ENCODE results near the gene SLC38A1.

Gene SLC38A1

DNA sequence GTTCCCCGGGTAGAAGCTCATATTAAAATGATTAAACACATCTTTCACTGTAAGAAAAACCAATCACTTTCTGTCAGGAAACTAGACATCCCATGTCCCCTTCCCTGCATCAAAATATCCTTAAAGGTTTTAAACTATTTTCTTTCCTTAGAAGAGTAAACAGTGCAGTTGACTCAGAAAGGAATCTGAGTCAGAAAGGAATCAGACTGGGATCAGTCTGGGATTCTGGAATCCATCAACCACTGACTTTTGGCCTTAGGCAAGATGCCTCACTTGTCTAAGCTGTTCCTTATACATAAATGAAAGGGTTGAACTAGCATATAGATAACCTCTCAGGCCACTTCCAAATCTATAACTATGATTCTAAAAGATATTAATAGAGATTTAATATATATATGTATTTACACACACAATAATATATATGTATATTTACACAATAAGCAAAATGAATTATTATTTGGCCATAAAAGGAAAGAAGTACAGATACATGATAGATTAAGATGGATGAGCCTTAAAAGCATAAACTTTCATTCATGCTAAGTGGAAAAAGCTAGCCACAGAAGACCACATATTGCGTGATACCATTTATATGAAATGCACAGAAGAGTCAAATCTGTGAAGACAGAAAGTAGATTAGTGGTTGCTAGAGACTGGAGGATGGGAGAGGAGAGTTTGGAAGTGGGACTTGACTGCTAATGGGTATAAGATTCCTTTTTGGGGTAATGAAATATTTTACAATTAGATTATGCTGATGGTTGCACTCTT, 114.4 kb downstream of the SLC38A1 start:
- in situ Hi-C loops (cut with MboI; ENCODE audit: low pct_unique_long_range_greater_than_20kb, low sequenced_read_pairs): no loop called here

DNA sequence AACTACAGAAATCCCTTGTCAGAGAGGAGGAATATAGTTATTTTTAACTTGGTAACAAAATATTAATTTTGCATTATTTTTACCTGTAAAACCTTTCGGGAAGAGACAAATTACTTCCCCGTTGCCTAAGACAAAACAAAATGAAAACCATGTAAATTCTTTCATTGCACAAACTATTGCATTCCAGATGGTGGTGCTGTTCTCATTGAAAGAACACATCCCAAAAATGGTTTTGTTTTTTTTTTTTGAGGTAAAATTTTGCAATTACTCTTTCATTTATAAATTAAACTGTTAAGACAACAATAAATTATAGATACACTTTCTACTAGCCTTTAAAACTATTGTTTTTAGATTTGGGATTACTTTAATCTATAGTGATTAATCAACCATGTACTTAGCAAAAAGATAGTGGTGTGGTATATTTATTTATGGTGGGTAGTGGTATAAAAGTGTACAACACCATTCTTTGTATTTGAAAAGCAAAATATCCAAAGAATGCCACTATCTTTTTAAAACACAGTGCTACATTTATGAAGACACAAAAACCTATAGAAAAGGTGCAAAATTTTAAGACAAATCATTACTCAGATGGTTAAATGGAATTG, 115.5 kb downstream of the SLC38A1 start:
- in situ Hi-C loops (cut with MboI; ENCODE audit: low pct_unique_long_range_greater_than_20kb, low sequenced_read_pairs): no loop called here
- DNase-seq: peak; percentile 52

More for the DNA sequence above, 114.4 kb downstream of the SLC38A1 start:
- no peak for DNase-seq

DNA sequence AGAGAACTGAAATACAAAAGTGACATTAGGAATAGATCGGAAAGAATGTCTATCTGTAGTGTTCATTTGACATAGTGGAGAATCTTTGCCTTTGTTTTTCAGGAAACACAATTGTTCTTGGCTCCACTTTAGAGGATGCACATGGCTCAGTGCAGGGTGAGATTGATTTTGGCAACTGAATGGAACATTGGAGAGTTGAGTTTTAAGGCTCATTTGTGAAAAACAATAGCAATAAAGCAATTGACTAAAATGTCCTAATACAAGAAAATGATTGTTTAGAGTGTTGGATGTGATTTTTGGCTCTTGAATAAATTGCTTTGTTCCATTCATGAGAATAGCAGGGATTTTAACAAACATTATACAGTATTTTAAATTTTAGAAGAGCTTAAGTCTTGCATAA, 116.4 kb downstream of the SLC38A1 start:
- DNase-seq: no peak
- in situ Hi-C loops (cut with MboI; ENCODE audit: low pct_unique_long_range_greater_than_20kb, low sequenced_read_pairs): no loop called here

DNA sequence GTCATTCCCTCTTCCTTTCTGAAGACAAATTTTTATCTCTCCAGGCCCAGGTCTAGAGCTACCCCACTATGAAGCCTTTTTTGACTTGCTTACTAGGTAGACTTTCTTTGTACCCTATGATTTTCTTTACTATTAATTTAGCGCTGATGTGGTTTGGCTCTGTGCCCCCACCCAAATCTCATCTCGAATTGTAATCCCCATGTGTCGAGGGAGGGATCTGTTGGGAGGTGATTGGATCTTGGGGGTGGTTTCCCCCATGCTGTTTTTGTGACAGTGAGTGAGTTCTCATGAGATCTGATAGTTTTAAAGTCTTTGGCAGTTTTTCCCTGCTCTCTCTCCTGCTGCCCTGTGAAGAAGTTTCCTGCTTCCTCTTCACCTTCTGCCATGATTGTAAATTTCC, 118.1 kb downstream of the SLC38A1 start:
- no peak for DNase-seq
- in situ Hi-C loops (cut with MboI; ENCODE audit: low pct_unique_long_range_greater_than_20kb, low sequenced_read_pairs): no loop called here

DNA sequence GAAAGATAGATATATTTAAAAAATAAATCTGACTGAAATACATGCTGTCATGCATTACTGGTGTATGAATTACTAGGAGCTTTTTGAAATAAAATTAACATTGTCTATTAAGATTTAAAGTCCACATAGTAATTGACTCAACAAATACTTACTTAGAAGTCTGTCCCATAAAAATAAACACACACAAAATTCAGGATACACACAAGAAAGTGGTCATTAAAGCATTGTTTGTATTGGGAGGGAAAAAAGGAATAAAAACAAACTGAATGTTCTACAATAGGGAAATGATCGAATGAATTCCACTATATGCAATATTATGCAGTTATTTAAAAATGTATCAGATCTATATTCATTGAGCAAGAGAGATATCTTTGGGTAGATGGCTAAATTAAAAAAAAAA, 118.9 kb downstream of the SLC38A1 start:
- no peak for DNase-seq
- in situ Hi-C loops (cut with MboI; ENCODE audit: low pct_unique_long_range_greater_than_20kb, low sequenced_read_pairs): no loop called here

DNA sequence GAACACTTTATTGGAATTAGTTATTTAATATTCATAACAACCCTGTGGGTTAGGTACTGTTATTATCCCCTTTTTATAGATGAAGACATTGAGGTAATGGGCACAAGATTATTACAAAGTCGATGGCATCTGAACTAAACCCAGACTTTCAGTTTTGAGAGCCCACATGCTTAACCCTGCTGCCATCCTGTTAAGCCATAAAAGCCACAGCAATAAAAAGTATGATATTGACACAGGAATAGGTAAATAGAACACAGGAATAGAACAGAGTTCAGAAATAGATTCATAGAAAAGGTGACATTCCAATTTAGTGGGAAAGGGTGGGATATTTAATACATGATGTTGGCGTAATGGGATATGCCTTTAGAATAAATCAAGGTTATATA, 119.8 kb downstream of the SLC38A1 start:
- no peak for DNase-seq
- in situ Hi-C loops (cut with MboI; ENCODE audit: low pct_unique_long_range_greater_than_20kb, low sequenced_read_pairs): no loop called here

DNA sequence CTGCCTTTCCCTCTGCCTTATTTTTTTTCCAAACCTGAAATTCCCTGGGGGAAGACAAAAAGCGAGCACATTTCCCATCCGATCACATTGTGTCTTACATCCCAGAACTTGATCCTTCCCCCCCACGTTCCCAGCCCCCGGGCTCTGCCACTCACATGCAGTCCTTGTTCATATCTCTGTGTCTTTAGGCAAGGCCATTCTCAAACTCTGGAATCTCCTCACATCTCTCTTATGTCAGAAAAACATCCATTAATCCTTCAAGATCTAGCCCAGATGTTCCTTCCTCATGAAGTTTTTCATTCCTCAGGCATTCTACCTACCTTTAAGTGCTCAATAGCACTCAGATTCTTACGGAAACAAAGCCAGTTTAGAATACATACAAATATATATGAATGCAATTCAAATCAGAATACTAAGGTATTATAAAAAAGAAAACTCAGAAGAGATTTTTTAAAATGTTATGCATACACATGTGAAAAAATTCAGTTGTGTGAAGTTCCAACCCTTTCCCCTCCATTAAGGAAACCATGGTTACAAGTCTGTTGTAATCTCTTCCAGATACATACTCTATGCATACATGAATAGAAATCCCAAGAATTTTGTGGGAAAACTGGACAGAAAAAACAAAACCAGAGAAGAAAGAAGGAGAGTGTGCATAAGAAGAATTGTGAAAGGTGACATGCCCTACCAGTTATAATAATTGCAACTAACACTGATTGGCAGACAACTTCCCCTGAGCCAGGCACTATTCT, 120.3 kb downstream of the SLC38A1 start:
- in situ Hi-C loops (cut with MboI; ENCODE audit: low pct_unique_long_range_greater_than_20kb, low sequenced_read_pairs): no loop called here
- no peak for DNase-seq

DNA sequence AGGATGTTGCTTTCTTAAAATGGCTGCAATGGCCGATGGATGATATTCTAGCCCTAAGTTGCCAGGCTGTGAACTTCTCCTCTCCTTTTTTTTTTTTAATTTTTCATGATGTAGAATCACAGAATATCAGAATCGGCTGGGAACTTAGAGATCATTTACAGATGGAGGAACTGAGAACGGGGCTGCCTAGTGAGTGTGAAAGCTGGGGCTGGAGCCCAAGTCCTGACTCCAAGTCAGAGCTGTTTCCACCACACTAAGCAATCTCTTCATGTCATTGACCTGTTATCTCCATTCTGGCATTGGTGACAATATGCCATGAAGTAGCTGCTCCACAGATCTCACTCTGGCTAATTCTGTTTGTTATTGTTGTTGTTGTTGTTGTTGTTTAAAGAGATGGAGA, 121.7 kb downstream of the SLC38A1 start:
- DNase-seq: no peak
- in situ Hi-C loops (cut with MboI; ENCODE audit: low pct_unique_long_range_greater_than_20kb, low sequenced_read_pairs): no loop called here

DNA sequence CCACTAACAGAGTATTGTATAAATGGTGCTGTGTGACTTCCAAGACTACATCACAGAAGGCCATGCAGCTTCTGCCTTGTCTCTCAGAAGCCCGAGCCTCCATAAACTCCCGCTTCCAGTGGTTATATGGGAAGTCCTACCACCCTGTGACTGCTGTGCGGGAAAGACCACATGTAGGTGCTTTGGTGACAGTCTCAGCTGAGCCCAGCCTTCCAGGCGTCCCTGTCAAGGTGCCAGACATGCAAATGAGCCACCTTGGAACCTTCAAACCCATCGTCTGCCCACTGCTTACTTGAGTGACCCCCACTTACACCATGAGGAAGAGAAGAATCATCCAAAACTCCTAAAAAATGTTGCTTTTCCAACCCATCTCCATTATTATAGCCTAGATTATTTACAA, 123.0 kb downstream of the SLC38A1 start:
- DNase-seq: no peak
- in situ Hi-C loops (cut with MboI; ENCODE audit: low pct_unique_long_range_greater_than_20kb, low sequenced_read_pairs): no loop called here

DNA sequence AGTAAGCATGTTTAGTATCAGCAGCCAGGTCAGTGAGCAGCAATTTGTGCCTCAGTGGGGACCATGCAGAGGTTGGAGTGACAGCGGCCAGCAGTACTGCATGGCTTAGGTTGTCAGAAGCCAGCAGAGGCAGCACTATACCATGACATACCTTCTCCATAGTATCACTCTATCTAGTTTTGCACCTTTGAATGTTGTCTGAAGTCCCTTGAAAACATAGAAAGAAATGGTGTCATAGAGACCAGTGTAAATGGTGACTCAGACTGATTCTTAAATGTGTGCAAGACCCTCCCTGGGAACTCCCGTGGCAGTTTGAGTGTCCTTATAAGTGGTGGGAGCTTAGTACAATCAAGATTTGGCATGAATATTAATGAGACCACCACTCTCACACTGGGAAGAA, 124.4 kb downstream of the SLC38A1 start:
- in situ Hi-C loops (cut with MboI; ENCODE audit: low pct_unique_long_range_greater_than_20kb, low sequenced_read_pairs): no loop called here
- no peak for DNase-seq

DNA sequence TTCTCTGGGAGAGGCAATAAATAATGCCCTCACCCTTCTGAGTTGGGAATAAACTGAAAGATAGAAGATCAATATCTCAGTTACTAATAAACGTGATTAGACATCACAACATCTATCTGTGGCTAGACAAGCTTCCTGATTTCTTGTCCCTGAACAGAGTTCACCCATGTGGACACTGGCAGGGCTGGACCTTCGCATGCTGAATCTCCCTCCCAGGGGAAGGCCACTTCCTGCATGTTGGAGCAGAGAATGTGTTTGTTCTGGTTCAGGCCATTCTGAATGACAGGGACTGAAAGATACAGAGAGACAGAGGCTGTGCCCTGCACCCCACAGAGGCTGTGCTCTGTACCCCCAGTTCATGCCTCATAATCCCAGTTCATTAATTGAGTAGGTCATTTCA, 132.6 kb downstream of the SLC38A1 start:
- no peak for DNase-seq
- in situ Hi-C loops (cut with MboI; ENCODE audit: low pct_unique_long_range_greater_than_20kb, low sequenced_read_pairs): no loop called here

DNA sequence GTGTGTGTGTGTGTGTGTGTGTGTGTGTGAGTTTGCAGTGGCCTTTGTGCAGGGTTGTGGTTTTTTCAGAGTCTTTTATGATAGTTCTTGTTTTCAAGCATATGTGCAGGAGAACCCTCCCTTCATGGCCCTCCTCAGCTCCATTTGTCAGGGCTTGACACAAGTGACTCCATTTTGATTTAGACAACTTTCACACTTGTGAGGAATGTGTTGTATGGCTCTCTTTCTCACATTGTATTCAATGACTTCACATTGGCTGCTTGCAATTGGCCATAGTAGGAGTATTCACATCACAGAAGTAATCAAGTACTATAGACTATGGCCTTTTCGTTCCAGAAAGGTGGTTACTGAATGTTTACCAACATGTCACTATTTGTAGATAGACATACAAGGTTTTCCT, 133.1 kb downstream of the SLC38A1 start:
- no peak for DNase-seq
- in situ Hi-C loops (cut with MboI; ENCODE audit: low pct_unique_long_range_greater_than_20kb, low sequenced_read_pairs): no loop called here

DNA sequence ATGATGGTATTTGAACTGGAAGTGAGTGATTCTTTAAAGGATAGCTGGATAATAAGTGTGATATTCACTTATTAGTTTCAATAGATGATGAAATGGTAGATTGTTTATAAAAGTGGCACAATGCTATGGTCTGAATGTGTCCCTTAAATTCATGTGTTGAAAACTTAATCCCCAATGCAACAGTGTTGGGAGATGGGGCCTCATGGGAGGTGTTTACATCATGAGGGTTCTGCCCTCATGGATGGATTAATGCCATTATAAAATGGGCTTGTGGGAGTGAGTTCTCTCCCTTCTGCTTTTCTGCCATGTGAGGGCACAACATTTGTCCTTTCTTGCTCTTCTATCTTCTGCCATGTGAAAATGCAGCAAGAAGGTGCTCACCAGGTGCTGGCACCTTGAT, 134.0 kb downstream of the SLC38A1 start:
- no peak for DNase-seq
- in situ Hi-C loops (cut with MboI; ENCODE audit: low pct_unique_long_range_greater_than_20kb, low sequenced_read_pairs): no loop called here

DNA sequence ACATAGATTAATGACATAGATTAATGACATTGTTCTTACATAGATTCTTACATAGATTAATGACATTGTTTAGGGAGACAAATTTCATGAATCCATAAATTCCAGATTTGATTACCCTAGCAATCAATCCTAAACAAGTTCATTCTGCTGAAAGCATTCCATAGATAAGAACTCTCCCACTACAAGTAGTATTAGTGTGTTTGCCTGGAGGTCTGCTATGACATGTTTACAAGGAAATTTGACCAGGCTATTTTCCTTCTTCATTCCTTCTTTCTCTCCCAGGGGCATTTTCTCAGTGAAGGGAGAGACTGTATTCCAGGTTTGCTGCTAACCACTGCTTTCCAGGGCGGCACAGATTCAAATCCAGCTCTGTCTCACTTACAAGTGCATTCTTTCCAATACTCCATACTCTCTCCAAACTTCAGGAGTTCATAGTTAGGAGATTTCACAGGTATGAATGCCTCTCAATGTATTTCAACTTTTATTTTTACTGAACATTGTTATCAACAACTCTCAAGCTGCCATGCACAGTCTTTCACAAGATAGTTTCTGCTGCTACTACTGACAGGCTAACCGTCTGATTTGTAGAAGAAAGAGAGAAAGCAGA, 134.5 kb downstream of the SLC38A1 start:
- DNase-seq: no peak
- in situ Hi-C loops (cut with MboI; ENCODE audit: low pct_unique_long_range_greater_than_20kb, low sequenced_read_pairs): no loop called here

DNA sequence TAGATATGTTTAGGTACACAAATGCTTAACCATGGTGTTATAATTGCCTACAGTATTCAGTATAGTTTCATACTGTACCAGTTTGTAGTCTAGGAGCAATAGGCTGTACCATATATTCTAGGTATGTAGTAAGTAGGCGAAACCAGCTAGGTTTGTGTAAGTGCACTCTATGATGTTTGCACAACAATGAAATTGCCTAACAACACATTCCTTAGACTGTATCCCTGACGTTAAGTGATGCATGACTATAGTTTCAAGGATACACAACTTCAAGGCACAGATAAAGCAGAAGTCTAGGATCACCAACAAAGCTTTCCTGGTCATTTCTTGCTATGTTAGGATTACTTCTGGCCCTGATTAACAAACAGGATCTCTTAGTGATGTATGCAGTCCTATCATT, 135.1 kb downstream of the SLC38A1 start:
- no peak for DNase-seq
- in situ Hi-C loops (cut with MboI; ENCODE audit: low pct_unique_long_range_greater_than_20kb, low sequenced_read_pairs): no loop called here

All from KBM-7 (cell line).